ENCODE data around the gene APLP1.
A peak's percentile ranks its signal among the peaks of the same experiment; 100 is the strongest.

Gene APLP1

GRCh38 chr19:35852029-35852780, 16.2 kb upstream of the APLP1 start, which contains the start of gene NPHS1:
Gene NPHS1, minus strand, starts transcription at chr19:35852504. Its CDS starts 667 bp downstream, at chr19:35851837.
- TF ChIP-seq, protein P1, sequence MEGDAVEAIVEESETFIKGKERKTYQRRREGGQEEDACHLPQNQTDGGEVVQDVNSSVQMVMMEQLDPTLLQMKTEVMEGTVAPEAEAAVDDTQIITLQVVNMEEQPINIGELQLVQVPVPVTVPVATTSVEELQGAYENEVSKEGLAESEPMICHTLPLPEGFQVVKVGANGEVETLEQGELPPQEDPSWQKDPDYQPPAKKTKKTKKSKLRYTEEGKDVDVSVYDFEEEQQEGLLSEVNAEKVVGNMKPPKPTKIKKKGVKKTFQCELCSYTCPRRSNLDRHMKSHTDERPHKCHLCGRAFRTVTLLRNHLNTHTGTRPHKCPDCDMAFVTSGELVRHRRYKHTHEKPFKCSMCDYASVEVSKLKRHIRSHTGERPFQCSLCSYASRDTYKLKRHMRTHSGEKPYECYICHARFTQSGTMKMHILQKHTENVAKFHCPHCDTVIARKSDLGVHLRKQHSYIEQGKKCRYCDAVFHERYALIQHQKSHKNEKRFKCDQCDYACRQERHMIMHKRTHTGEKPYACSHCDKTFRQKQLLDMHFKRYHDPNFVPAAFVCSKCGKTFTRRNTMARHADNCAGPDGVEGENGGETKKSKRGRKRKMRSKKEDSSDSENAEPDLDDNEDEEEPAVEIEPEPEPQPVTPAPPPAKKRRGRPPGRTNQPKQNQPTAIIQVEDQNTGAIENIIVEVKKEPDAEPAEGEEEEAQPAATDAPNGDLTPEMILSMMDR (IDR thresholded peaks at IDR 0.05; ENCODE audit: borderline replicate concordance, control extremely low read depth, extremely low read depth, insufficient read depth, missing control alignments) = no peak
- no peak for DNase-seq (ENCODE audit: low spot score)
- in situ Hi-C loops (cut with MboI; ENCODE audit: low sequenced_read_pairs, unreplicated experiment) = no loop called here

DNA sequence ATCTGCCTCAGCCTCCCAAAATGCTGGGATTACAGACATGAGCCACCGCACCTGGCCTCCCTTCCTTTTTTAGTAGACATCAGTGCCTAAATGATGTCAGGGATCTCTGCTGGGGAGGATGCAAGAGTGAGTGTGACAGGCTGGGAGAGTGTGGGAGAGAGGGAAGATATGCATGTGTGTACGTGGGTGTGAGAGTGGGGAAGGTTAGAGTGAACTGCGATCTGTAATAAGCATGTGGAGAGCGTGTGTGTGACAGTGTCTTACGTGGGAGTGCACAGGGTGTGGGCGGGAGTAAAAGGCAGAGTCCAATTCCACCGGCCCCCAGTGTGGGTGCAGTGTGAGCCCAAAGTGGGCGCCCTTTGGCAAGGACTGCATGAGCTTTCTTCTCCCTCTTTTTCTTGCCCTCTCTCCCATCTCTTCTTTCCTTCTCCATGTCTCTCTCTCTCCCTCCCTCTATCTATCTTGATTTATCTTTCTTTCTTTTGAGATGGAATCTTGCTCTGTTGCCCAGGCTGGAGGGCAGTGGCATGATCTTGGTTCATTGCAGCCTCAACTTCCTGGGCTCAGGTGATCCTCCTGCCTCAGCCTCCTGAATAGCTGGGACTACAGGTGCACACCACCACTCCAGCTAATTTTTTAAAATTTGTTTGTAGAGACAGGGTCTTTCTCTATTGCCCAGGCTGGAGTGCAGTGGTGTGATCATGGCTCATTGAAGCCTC, 15.2 kb upstream of the APLP1 start:
- no peak for DNase-seq (ENCODE audit: low spot score)
- in situ Hi-C loops (cut with MboI; ENCODE audit: low sequenced_read_pairs, unreplicated experiment) = no loop called here
- TF ChIP-seq, protein P1 (IDR thresholded peaks at IDR 0.05; ENCODE audit: borderline replicate concordance, control extremely low read depth, extremely low read depth, insufficient read depth, missing control alignments) = no peak

GRCh38 chr19:35856546-35857149, 11.7 kb upstream of the APLP1 start, which contains the start of gene KIRREL2:
Gene KIRREL2, plus strand, starts transcription at chr19:35856911. Its CDS starts 209 bp downstream, at chr19:35857120.
- TF ChIP-seq, protein P1 (IDR thresholded peaks at IDR 0.05; ENCODE audit: borderline replicate concordance, control extremely low read depth, extremely low read depth, insufficient read depth, missing control alignments) = no peak
- in situ Hi-C loops (cut with MboI; ENCODE audit: low sequenced_read_pairs, unreplicated experiment) = no loop called here
- peak; percentile 73 for DNase-seq (ENCODE audit: low spot score)

DNA sequence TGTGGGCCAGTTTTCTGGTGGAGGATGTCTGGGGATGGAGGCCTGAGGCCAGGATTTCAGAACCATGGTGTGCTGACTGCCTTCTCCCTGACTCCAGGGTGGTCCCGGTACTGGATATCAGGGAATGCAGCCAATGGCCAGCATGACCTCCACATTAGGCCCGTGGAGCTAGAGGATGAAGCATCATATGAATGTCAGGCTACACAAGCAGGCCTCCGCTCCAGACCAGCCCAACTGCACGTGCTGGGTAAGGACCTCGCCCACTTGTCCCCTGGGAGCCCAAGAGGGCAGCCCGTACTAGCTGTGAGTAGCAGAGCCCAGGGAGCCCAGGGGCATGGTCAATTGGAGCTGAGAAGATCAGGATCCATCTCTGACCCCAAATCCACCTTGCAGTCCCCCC, 10.1 kb upstream of the APLP1 start:
- TF ChIP-seq, protein P1 (IDR thresholded peaks at IDR 0.05; ENCODE audit: borderline replicate concordance, control extremely low read depth, extremely low read depth, insufficient read depth, missing control alignments) = no peak
- in situ Hi-C loops (cut with MboI; ENCODE audit: low sequenced_read_pairs, unreplicated experiment) = no loop called here
- no peak for DNase-seq (ENCODE audit: low spot score)

- TF ChIP-seq, protein P1 (IDR thresholded peaks at IDR 0.05; ENCODE audit: borderline replicate concordance, control extremely low read depth, extremely low read depth, insufficient read depth, missing control alignments) = no peak
- DNase-seq (ENCODE audit: low spot score) = no peak
- in situ Hi-C loops (cut with MboI; ENCODE audit: low sequenced_read_pairs, unreplicated experiment) = no loop called here
Measured at GRCh38 chr19:35859414-35859813, 9.0 kb upstream of the APLP1 start.

GRCh38 chr19:35860436-35860817, 7.9 kb upstream of the APLP1 start:
- in situ Hi-C loops (cut with MboI; ENCODE audit: low sequenced_read_pairs, unreplicated experiment) = no loop called here
- TF ChIP-seq, protein P1 (IDR thresholded peaks at IDR 0.05; ENCODE audit: borderline replicate concordance, control extremely low read depth, extremely low read depth, insufficient read depth, missing control alignments) = no peak
- DNase-seq (ENCODE audit: low spot score) = no peak
